Measurements from ENCODE around the gene CD59. TPM values are rescaled to one million over a fixed set of nuclear protein-coding genes. Genes with fewer than 3 reads are reported as not detected.

Gene CD59
- total RNA-seq, 1 experiment from 2014 or later, result 170 TPM

DNA sequence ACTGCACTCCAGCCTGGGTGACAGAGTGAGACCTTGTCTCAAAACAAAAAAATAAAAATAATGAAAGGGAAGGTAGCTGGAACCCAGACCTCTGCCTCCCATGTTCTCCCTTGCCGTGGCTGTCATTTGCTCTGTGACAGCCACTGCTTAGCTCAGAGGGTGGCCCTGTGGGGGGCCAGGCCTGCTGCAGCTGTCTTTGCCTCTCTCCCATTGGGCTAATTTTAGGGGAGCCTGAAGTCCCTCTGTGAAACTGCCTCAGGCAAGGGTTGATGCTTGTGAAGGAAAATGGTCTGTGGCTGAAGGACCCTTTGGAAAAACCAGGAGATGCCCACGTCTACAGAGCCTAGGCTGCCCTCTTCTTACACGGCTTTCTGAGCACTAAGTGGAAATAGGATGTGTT lies 78.5 kb downstream of the CD59 start:
- CTCF ChIA-PET, result no interaction called here

DNA sequence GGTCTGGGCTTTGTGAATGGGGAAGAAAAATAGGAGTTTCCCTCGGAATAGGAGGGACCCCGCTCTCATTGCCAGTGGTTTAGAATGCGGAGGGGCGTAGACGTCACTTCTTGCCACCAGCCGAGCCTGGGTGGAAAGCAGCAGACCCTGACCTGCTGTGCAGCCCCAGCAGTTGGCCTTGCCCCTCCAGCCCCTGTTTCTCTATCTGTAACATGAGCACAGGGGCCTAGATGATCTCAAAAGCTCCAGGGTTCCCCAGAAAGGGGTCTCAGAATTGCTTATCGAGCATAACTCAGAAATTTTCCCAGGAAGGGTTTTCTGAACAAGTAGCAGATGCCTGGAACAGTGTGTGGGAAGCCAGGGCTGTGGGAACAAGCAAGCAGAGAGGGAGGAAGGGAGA lies 79.5 kb downstream of the CD59 start:
- H3K4me2 ChIP-seq (ENCODE audit: low read length), result no peak overlapping the region
- POLR2A ChIA-PET (ENCODE audit: unreplicated experiment), result no interaction called here
- H3K4me3 ChIP-seq (ENCODE audit: low read length), result no peak overlapping the region
- no peaks in the 10 kb centered on the region for H3K79me2 ChIP-seq (ENCODE audit: low read length)
- no peaks in the 10 kb centered on the region for H3F3A ChIP-seq (ENCODE audit: low read length, unreplicated experiment)
- no peak overlapping the region for H3K27ac ChIP-seq (ENCODE audit: low read length)
- no peaks in the 10 kb centered on the region for H3K4me1 ChIP-seq (ENCODE audit: insufficient read depth, low read length)
- H3K9me2 ChIP-seq (replicated peaks; ENCODE audit: low read length), result no peaks in the 10 kb centered on the region
- H3K9me3 ChIP-seq (ENCODE audit: low read length), result no peaks in the 10 kb centered on the region
- no peak overlapping the region for H3K9ac ChIP-seq (ENCODE audit: low read length)
- no peaks in the 10 kb centered on the region for H4K20me1 ChIP-seq (ENCODE audit: low read length)
- CTCF ChIA-PET, result no interaction called here
- DNase-seq (no peak), ATAC-seq (no peak)
- BruUV-seq (replicated peaks), result no TSS peak
- H2AFZ ChIP-seq (ENCODE audit: low read length), result no peak overlapping the region
- intact Hi-C loops (cut with micrococcal nuclease), result no loop called here
- no peaks in the 10 kb centered on the region for H3K27me3 ChIP-seq (ENCODE audit: low read length)
- no peak for TF ChIP-seq EZH2 (IDR thresholded peaks at IDR 0.05; ENCODE audit: low read length, unreplicated experiment)
- TF ChIP-seq, protein P1, sequence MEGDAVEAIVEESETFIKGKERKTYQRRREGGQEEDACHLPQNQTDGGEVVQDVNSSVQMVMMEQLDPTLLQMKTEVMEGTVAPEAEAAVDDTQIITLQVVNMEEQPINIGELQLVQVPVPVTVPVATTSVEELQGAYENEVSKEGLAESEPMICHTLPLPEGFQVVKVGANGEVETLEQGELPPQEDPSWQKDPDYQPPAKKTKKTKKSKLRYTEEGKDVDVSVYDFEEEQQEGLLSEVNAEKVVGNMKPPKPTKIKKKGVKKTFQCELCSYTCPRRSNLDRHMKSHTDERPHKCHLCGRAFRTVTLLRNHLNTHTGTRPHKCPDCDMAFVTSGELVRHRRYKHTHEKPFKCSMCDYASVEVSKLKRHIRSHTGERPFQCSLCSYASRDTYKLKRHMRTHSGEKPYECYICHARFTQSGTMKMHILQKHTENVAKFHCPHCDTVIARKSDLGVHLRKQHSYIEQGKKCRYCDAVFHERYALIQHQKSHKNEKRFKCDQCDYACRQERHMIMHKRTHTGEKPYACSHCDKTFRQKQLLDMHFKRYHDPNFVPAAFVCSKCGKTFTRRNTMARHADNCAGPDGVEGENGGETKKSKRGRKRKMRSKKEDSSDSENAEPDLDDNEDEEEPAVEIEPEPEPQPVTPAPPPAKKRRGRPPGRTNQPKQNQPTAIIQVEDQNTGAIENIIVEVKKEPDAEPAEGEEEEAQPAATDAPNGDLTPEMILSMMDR (conservative IDR thresholded peaks at IDR 0.05; ENCODE audit: low read depth, low read length), result no peak
- no peak for TF ChIP-seq EZH2phosphoT487 (IDR thresholded peaks at IDR 0.05; ENCODE audit: borderline replicate concordance, low read length)
- no peaks in the 10 kb centered on the region for H3K36me3 ChIP-seq (ENCODE audit: low read depth, low read length)

More for the DNA sequence above, 78.5 kb downstream of the CD59 start:
- Histone ChIP-seq H3K27ac (ENCODE audit: low read length) (no peak overlapping the region), H3K9me2 (replicated peaks; ENCODE audit: low read length) (no peaks in the 10 kb centered on the region), H3K9ac (ENCODE audit: low read length) (no peak overlapping the region), H4K20me1 (ENCODE audit: low read length) (no peaks in the 10 kb centered on the region), H3K36me3 (ENCODE audit: low read depth, low read length) (no peaks in the 10 kb centered on the region), H3F3A (ENCODE audit: low read length, unreplicated experiment) (no peaks in the 10 kb centered on the region), H2AFZ (ENCODE audit: low read length) (no peak overlapping the region), H3K79me2 (ENCODE audit: low read length) (no peaks in the 10 kb centered on the region), H3K4me1 (ENCODE audit: insufficient read depth, low read length) (no peaks in the 10 kb centered on the region), H3K27me3 (ENCODE audit: low read length) (no peaks in the 10 kb centered on the region), H3K4me3 (ENCODE audit: low read length) (no peak overlapping the region), H3K4me2 (ENCODE audit: low read length) (no peak overlapping the region), H3K9me3 (ENCODE audit: low read length) (no peaks in the 10 kb centered on the region)
- POLR2A ChIA-PET (ENCODE audit: unreplicated experiment), result no interaction called here
- ATAC-seq (no peak), DNase-seq (no peak)
- TF ChIP-seq, protein P1 (conservative IDR thresholded peaks at IDR 0.05; ENCODE audit: low read depth, low read length), result no peak
- no peak for TF ChIP-seq EZH2phosphoT487 (IDR thresholded peaks at IDR 0.05; ENCODE audit: borderline replicate concordance, low read length)
- TF ChIP-seq EZH2 (IDR thresholded peaks at IDR 0.05; ENCODE audit: low read length, unreplicated experiment), result no peak
- intact Hi-C loops (cut with micrococcal nuclease), result no loop called here
- no TSS peak for BruUV-seq (replicated peaks)

DNA sequence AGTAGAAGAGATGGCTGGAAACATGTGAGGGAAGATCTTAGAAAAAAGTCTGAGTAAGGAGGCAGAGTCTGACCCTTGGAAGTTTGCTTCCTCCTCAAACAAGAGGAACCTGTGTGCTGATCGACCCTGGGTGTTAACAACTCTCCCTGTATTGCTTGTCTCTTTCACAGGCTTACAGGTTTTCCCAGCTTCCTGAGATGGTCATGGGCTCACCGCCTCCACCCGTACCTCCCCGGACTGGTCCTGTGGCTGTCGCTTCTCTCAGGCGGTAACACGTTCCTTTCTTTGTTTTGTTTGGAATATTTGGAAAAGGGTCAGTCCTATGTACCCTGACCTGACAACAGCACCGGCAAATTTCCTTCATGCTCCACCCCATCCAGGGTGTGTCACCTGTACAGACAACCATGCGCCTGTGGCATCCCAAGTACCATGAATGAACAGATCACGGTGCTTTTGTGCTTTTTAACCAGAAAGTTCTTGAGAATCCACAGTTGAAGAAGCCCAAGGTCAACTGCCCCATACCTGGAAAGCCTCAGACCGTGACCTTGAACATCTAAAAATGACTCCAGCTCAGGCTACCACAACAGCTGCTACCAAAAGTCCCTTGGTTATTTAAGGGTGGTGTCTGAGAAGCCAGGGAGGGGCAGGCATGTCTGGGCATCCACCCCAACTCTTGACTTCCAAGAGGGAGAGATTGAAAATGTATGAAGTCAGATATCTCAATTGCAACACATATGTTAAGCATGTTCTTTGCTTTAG lies 80.2 kb downstream of the CD59 start:
- H3K9me3 ChIP-seq (ENCODE audit: low read length), result no peaks in the 10 kb centered on the region
- intact Hi-C loops (cut with micrococcal nuclease), result no loop called here
- H3K4me3 ChIP-seq (ENCODE audit: low read length), result no peak overlapping the region
- no peaks in the 10 kb centered on the region for H3K79me2 ChIP-seq (ENCODE audit: low read length)
- no peak overlapping the region for H3K4me2 ChIP-seq (ENCODE audit: low read length)
- no peaks in the 10 kb centered on the region for H3K36me3 ChIP-seq (ENCODE audit: low read depth, low read length)
- TF ChIP-seq, protein P1 (conservative IDR thresholded peaks at IDR 0.05; ENCODE audit: low read depth, low read length), result no peak
- TF ChIP-seq EZH2 (IDR thresholded peaks at IDR 0.05; ENCODE audit: low read length, unreplicated experiment) (no peak), EZH2phosphoT487 (IDR thresholded peaks at IDR 0.05; ENCODE audit: borderline replicate concordance, low read length) (no peak)
- no peaks in the 10 kb centered on the region for H3K9me2 ChIP-seq (replicated peaks; ENCODE audit: low read length)
- no TSS peak for BruUV-seq (replicated peaks)
- no peak overlapping the region for H2AFZ ChIP-seq (ENCODE audit: low read length)
- DNase-seq (no peak), ATAC-seq (no peak)
- H3K9ac ChIP-seq (ENCODE audit: low read length), result no peak overlapping the region
- no peaks in the 10 kb centered on the region for H3F3A ChIP-seq (ENCODE audit: low read length, unreplicated experiment)
- no peak overlapping the region for H3K27ac ChIP-seq (ENCODE audit: low read length)
- ChIA-PET CTCF (no interaction called here), POLR2A (ENCODE audit: unreplicated experiment) (no interaction called here)
- H3K27me3 ChIP-seq (ENCODE audit: low read length), result no peaks in the 10 kb centered on the region
- no peaks in the 10 kb centered on the region for H4K20me1 ChIP-seq (ENCODE audit: low read length)
- H3K4me1 ChIP-seq (ENCODE audit: insufficient read depth, low read length), result no peaks in the 10 kb centered on the region

Data from PC-3 (cell line).